Coronary artery (tissue), 2 donors: ENCODE measurements around the gene FHIP2A.
"Not testable (repeated sequence)": the region's sequence is repeated elsewhere in the genome, so short reads cannot be mapped to it uniquely, and the experiment has no call there.

Source experiments
- DNase-seq: peaks from one replicate; pipeline ENCODE4 v3.0.0-alpha.2; 2017; ENCODE audit warnings: low spot score
- H3K27ac ChIP-seq, 2 donors: fragments of 200-600 bp; sonication (generic); one replicate each; pipeline ENCODE4 v1.5.1; 2016 to 2019
- H3K4me3 ChIP-seq: fragments of 200-600 bp; sonication (generic); 2 replicates; pipeline ENCODE4 v1.5.1; 2016; ENCODE audit warnings: mild to moderate bottlenecking, moderate library complexity
- CTCF ChIP-seq: fragments of 200-600 bp; sonication (generic); IDR thresholded peaks from one replicate; pipeline ENCODE4 v1.5.1; 2019; ENCODE audit warnings: antibody characterized with exemption

FHIP2A gene

GRCh38 chr10:114829160-114829909, 7.8 kb downstream of the FHIP2A start:
- no peak for TF ChIP-seq CTCF
- no peak overlapping the region for H3K4me3 ChIP-seq
- no peak for DNase-seq
- no peak overlapping the region for H3K27ac ChIP-seq

- no peak overlapping the region for H3K4me3 ChIP-seq
- DNase-seq = no peak
- TF ChIP-seq CTCF = no peak
- no peak overlapping the region for H3K27ac ChIP-seq
Observed at GRCh38 chr10:114831186-114831867, 9.7 kb downstream of the FHIP2A start.

DNA sequence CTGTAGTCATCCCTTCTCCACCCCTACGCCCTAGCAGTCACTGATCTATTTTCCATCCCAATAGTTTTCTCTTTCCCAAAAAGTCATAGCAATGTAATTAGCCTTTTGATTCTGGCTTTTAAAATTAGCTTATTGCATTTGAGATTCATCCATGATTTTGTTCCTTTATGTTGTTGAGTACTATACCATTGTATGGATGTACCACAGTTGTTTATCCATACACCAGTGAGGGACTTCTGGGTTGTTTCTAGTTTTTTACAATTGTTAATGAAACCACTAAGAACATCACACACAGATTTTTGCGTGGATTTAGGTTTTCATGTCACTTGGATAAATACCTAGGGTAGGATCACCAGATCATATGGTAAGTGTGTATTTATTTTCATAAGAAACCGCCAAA, 16.1 kb downstream of the FHIP2A start:
- Histone ChIP-seq H3K4me3 (no peak overlapping the region), H3K27ac (no peak overlapping the region)
- no peak for DNase-seq
- TF ChIP-seq CTCF = no peak

DNA sequence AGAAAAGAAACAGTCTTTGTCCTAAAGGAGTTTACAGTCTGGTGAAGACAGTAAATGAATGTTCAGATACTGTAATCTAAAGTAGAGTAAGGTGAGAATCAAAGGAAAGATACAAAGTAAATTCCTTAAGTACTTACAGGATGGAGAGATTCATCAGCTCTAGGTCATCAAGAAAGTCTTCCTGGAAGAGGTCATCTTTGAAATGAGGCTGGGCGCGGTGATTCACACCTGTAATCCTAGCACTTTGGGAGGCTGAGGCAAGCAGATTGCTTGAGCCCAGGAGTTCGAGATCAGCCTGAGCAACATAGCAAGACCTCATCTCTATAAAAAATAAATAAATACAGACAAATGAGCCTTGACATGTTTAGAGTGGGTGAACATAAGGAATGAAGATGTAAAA, 18.3 kb downstream of the FHIP2A start:
- DNase-seq = no peak
- no peak overlapping the region for H3K27ac ChIP-seq
- H3K4me3 ChIP-seq = no peak overlapping the region
- no peak for TF ChIP-seq CTCF

DNA sequence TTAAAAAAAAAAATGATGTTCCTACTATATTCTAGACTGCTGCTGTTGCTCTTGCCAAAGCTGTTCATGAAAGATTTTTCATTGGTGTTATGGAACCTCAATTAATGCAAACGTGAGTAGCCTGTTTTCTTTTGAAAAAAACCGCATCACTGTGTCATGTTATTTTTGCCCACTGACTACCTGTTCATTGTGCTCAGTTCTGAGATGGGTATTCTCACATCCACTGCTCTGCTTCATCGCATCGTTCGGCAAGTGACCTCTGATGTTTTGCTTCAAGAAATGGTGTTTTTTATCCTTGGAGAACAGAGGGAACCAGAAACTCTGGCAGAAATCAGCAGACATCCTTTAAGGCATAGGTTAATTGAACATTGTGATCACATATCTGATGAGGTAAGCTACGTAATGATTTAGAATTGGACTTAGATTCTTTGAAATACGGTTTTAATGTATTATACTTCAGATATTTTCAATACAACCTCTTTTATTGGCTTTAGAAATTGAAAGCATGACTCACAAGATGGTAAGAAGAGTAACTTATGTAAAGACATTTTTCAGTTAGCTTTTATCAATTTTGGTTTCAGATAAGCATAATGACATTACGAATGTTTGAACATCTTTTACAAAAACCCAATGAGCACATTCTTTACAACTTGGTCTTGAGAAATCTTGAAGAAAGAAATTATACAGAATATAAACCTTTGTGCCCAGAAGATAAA, 24.6 kb downstream of the FHIP2A start:
- DNase-seq = no peak
- H3K27ac ChIP-seq = no peak overlapping the region
- no peak for TF ChIP-seq CTCF
- H3K4me3 ChIP-seq = no peak overlapping the region

DNA sequence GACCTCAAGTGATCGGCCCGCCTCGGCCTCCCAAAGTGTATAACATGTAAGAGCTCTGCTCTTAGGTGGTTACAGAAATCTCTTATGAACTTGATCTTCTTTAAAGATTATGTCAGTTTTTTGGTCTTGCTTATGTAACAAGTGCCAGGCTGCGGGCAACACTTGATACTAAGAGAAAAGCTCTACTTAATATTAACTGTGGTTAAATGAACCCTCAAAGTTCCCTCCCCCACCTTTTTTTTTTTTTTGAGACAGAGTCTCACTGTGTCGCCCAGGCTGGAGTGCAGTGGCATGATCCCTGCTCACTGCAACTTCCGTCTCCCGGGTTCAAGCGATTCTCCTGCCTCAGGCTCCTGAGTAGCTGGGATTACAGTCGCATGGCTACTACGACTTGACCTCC, 25.9 kb downstream of the FHIP2A start:
- not testable (repeated sequence) for DNase-seq, H3K27ac ChIP-seq, H3K4me3 ChIP-seq

- no peak for DNase-seq
- no peak for TF ChIP-seq CTCF
- H3K27ac ChIP-seq = no peak overlapping the region
Observed at GRCh38 chr10:114849674-114850073, 28.1 kb downstream of the FHIP2A start.

More at GRCh38 chr10:114849674-114850073, 28.1 kb downstream of the FHIP2A start:
- no peak overlapping the region for H3K4me3 ChIP-seq
